WTC11 (cell line): ENCODE results near the gene DIDO1.

Experiments
- ARID4B ChIP-seq: sonication (generic); formaldehyde crosslinking; IDR thresholded peaks from 2 replicates; pipeline ENCODE4 v1.8.0; 2023; ENCODE audit warnings: missing genetic modification reagents, mild to moderate bottlenecking, borderline replicate concordance
- CREM ChIP-seq: sonication (generic); formaldehyde crosslinking; IDR thresholded peaks from 2 replicates; pipeline ENCODE4 v1.8.1; 2022; ENCODE audit warnings: mild to moderate bottlenecking, missing genetic modification reagents, moderate library complexity
- CTCF ChIP-seq: fragments of 200-600 bp; IDR thresholded peaks from 2 replicates; pipeline ENCODE4 v1.8.0; 2022; ENCODE audit warnings: antibody characterized with exemption
- KAT7 ChIP-seq: sonication (generic); formaldehyde crosslinking; IDR thresholded peaks from 2 replicates; pipeline ENCODE4 v1.8.1; 2023; ENCODE audit warnings: missing genetic modification reagents, mild to moderate bottlenecking, borderline replicate concordance
- TEAD4 ChIP-seq: sonication (generic); formaldehyde crosslinking; IDR thresholded peaks from 2 replicates; pipeline ENCODE4 v1.8.0; 2022; ENCODE audit warnings: mild to moderate bottlenecking, missing genetic modification reagents
- TF ChIP-seq, protein P1 (sequence below): fragments of 250-450 bp; sonication (Bioruptor Pico); IDR thresholded peaks from 2 replicates; pipeline ENCODE4 v1.8.0; 2021; ENCODE audit warnings: mild to moderate bottlenecking

- TF ChIP-seq TEAD4 (CRISPR knock-in tag) (no peak), ARID4B (CRISPR knock-in tag) (no peak), CREM (CRISPR knock-in tag) (no peak), CTCF (no peak), KAT7 (CRISPR knock-in tag) (no peak)
- TF ChIP-seq, protein P1, sequence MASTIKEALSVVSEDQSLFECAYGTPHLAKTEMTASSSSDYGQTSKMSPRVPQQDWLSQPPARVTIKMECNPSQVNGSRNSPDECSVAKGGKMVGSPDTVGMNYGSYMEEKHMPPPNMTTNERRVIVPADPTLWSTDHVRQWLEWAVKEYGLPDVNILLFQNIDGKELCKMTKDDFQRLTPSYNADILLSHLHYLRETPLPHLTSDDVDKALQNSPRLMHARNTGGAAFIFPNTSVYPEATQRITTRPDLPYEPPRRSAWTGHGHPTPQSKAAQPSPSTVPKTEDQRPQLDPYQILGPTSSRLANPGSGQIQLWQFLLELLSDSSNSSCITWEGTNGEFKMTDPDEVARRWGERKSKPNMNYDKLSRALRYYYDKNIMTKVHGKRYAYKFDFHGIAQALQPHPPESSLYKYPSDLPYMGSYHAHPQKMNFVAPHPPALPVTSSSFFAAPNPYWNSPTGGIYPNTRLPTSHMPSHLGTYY (CRISPR knock-in tag), result no peak
Measured at GRCh38 chr20:62876902-62877816, 49.1 kb downstream of the DIDO1 start.
